ENCODE measurements around the gene TDP1.
"Not testable (repeated sequence)": the region's sequence is repeated elsewhere in the genome, so short reads cannot be mapped to it uniquely, and the experiment has no call there.

The TDP1 gene

DNA sequence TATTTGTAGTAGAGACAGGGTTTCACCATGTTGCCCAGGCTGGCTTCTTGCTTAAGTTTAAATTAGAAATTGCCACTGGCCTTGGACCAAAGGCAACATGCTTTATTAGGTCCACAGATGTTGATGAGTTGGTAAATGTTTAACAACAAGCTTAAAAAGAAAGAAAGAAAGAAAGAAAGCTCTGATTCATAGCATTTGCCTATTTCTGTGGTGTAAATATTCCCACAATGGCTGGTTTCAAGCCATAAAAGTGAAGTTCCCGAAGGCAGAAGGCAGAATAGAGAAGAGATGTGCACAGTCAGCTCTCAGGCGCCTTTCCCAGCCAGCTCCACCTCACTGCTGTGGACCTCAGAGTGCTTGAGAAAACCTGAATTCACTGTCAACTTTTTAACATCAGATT, 132.4 kb downstream of the TDP1 start:
- DNase-seq (ENCODE audit: low read depth) = no peak
- no peak overlapping the region for H3K4me3 ChIP-seq (ENCODE audit: low read depth, low read length)

DNA sequence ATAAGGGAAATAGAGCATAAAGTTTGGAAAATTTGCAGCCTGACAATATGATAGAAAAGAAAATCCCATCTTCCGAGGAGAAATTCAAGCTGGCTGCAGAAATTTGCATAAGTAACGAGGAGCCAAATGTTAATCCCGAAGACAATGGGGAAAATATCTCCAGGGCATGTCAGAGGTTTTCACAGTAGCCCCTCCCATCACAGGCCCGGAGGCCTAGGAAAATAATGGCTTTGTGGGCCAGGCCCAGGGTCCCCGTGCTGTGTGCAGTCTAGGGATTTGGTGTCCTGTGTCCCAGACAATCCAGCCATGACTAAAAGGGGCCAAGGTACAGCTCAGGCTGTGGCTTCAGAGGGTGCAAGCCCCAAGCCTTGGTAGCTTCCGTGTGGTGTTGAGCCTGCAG, 133.8 kb downstream of the TDP1 start:
- not testable (repeated sequence) for DNase-seq (ENCODE audit: low read depth); H3K4me3 ChIP-seq (ENCODE audit: low read depth, low read length)

DNA sequence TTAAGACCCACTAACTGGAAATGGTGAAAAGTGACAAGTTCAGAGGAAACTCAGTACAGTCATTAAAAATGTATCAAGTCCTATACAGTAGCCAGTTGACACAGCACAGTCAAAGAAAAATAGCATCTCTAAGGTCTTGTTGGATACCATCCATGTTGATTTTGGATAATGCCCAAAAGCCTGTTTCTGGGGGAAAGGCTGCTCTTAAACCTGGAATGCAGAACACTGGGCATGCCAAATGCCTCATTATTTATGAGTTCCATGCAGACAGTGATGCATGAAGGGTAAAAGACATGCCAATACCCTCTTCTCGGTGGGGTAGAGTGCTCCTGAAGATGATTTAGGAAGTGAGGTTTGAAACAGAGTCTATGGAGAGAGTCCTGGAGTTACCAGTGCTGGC, 135.7 kb downstream of the TDP1 start:
- H3K4me3 ChIP-seq (ENCODE audit: low read depth, low read length) = no peak overlapping the region
- peak; percentile 44 for DNase-seq (ENCODE audit: low read depth)

DNA sequence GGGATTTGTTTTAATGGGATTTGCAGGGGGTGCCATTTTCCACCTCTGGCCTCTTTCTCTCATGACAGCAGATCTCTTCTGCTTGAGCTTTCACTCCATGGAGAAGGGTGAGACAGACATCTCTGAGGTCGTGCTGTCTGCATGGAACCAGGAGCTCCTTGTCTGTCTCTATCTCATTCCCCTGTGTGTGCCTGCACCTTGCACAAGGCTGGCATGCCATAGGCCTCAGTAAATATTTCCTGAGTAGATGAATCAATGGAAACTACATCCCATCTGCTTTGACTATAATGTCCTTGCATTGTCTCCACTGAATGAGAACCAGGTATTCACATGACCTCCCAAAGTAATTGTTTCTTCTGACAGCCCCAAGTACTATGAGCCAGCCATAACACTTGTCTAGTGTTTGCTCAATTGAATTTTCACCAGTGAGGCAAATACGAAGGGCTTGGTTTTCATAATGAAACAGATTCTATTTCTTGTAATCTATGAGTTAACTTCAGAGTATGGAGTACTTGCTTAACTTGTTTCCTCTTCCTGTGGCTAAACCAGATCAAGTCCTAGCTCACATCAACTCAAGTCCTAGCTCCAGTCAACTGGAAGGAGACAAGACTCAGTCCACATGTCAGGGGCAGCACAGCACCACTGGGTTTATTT, 138.3 kb downstream of the TDP1 start:
- no peak for DNase-seq (ENCODE audit: low read depth)
- no peak overlapping the region for H3K4me3 ChIP-seq (ENCODE audit: low read depth, low read length)

Data from skeletal muscle cell (primary cell).